GM12892 (cell line): Measurements from ENCODE around the gene SPATA16.

Experiments
- POLR2A ChIP-seq: IDR thresholded peaks from 2 replicates; pipeline ENCODE4 v1.6.1; 2011; ENCODE audit warnings: low read depth, low read length, control low read depth
- TAF1 ChIP-seq: IDR thresholded peaks from 2 replicates; pipeline ENCODE4 v1.6.1; 2011; ENCODE audit warnings: low read depth, mild to moderate bottlenecking, control low read depth, low read length, borderline replicate concordance

- TF ChIP-seq TAF1 (no peak), POLR2A (no peak)
Measured at GRCh38 chr3:173096994-173097785, 43.8 kb downstream of the SPATA16 start.
